Cortex of kidney (tissue), 1 donor: ENCODE data around the gene SDK1.

Source experiments
- DNase-seq: peaks from one replicate; lab custom pipeline; 2025; lab: John Stamatoyannopoulos, UW

The SDK1 gene, protein sequence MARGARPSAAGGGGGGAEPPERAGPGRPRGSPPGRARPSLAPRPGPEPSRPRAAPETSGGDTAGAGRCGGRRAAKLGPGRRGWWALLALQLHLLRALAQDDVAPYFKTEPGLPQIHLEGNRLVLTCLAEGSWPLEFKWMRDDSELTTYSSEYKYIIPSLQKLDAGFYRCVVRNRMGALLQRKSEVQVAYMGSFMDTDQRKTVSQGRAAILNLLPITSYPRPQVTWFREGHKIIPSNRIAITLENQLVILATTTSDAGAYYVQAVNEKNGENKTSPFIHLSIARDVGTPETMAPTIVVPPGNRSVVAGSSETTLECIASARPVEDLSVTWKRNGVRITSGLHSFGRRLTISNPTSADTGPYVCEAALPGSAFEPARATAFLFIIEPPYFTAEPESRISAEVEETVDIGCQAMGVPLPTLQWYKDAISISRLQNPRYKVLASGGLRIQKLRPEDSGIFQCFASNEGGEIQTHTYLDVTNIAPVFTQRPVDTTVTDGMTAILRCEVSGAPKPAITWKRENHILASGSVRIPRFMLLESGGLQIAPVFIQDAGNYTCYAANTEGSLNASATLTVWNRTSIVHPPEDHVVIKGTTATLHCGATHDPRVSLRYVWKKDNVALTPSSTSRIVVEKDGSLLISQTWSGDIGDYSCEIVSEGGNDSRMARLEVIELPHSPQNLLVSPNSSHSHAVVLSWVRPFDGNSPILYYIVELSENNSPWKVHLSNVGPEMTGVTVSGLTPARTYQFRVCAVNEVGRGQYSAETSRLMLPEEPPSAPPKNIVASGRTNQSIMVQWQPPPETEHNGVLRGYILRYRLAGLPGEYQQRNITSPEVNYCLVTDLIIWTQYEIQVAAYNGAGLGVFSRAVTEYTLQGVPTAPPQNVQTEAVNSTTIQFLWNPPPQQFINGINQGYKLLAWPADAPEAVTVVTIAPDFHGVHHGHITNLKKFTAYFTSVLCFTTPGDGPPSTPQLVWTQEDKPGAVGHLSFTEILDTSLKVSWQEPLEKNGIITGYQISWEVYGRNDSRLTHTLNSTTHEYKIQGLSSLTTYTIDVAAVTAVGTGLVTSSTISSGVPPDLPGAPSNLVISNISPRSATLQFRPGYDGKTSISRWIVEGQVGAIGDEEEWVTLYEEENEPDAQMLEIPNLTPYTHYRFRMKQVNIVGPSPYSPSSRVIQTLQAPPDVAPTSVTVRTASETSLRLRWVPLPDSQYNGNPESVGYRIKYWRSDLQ (N-terminal part only)

DNA sequence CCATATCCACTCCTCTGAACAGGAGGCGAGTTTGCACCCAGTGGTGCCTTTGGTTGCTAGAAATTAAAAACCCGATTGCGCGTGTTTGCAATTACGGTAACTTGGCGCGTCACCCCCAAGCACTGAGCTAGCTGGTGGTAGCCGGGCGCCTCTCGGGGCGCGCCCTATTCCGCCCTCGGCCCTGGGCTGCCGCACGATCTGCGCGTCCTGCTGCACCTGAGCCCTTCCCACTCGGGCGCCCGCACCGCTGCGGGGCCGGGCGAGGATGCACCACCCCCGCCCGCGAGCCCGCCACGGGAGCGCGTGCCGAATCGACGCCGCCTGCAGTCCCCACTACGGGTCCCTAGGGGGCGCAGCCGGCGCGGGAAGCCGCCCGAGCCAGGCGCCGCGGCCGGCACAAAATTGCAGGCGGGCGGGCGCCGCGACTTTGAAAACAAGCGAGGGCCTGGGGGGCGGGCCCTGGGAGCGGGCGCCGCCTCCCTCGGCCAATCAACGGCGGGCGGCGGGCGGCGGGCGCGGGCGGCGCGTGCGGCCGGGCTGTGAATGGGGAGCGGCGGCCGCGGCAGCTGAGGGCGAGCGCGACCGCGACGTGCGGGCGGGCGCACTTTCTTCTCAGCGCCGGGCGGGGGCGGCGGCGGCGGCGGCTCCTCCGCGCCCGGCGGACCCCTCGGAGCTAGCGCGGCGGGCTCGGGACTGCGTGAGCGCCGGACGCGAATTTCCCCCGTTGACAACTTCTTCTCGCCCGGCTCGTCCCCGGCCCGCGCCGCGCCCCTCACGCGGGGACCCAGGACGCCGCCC lies at the start of gene SDK1:
TSS of gene SDK1 (plus strand) at position 602 of the 798 bp plus-strand sequence. CDS start 335 bp downstream, outside the sequence.
- DNase-seq: peak; percentile 78

DNA sequence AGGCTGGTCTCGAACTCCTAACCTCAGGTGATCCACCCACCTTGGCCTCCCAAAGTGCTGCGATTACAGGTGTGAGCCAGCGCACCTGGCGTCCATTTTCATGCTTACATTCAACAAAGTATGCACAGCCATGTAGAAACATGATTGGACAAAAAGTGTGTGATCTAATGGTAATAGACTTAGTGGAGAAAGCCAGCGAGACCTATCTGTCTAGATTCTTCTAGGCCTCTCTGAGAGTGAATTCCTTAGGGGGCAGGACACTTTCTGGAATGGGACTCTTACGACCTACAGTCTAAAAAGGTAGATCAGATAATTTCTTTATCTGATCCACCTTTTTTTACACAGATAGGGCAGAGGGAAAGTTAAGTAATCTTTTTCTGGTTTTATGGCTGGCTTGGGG lies 46.3 kb upstream of the SDK1 start:
- DNase-seq: no peak

DNA sequence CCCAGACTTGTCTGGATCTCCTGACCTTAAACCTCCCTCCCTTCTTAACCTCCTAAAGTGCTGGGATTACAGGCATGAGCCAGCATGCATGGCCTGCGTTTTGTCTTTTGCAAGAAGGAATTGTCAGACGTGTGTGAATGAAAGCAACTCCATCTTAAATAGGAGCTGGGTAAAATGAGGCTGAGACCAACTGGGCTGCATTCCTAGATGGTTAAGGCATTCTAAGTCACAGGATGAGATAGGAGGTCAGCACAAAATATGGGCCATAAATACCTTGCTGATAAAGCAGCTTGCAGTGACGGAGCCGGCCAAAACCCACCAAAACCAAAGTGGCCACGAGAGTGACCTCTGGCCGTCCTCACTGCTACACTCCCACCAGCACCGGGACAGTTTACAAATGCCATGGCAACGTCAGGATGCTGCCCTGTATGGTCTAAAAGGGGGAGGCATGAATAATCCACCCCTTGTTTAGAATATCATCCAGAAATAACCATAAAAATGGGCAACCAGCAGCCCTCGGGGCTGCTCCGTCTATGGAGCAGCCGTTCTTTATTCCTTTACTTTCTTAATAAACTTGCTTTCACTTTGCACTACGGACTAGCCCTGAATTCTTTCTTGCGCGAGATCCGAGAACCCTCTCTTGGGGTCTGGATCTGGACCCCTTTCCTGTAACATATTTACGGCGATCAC lies 41.2 kb upstream of the SDK1 start:
- no peak for DNase-seq

DNA sequence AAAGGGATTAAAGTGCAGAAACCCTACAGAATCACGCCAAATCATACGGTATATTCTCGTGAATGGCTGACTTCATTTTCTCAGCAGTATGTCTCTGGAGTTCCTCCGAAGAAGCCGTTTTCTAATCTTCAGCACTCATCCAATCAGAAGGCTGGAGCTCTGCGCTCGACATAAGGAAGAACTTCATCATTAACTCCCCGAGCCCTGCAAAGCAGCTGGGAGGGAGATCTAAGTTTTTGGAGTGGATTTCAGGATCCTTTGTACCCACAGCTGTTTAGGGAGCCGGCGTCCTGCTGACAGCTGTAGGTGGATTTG lies 40.7 kb upstream of the SDK1 start:
- no peak for DNase-seq

DNA sequence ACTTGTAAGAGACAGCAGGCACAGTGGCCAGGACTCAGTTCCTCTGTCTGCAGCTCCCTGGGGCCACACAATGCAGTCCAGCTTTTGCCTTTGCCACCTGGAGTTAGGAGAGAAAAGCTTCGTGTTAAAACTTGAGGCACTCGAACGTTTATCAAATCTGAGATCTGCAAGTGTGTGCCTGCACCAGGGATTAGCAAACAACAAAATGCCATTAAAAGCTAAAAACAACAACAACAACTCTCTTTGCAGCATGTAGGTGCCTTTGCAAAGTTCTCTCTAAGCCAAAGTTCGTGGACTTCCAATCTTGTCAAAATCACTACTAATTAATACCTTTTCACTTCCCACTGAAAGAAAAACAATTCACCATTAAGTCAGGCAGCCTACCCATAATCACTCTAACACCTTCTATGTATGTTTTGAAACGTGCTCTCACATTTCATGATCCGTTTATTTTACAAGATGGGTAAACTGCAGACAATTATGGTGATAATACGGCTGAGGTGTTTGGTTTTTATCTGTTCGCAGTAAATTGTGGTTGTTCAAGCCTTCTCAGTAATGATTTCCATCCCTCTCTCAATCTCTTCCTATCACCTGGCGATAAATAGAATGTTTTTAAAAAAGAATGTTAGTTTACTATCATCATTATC lies 36.2 kb upstream of the SDK1 start:
- no peak for DNase-seq

DNA sequence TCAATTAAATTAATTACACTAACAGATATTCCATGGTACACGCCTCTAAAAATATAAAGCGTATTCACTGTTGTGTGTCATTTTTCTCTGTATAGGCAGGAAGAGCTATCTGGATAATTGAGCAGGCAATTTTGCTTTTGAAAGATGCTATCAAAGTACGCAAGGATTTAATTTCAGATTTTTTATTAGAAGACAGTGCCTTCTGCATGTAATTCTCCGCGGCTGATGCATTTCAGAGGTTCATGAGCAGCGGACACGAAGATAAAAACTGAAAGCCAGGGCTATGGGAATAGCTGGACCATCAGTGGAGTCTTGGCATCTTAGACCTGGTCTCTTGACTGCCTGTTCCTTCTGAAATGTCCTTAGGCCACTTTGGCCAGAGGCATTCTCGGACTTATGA lies 35.7 kb upstream of the SDK1 start:
- DNase-seq: no peak

DNA sequence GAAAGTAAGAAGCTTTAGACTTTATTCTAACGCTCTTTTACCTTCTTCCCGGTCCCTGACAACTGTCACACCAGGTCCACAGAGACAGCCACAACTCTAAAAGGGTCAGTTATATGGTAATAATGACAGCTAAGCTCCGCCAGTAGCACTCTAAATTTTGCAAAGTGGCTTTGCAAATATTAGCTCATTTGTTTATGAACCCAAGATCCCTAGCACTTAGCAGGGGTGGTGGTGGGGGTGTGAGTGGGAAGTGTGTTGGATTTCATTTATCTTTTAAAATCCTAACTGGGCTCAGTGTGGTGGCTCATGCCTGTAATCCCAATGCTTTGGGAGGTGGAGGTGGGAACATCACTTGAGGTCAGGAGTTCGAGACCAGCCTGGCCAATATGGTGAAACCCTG lies 34.8 kb upstream of the SDK1 start:
- DNase-seq: no peak

DNA sequence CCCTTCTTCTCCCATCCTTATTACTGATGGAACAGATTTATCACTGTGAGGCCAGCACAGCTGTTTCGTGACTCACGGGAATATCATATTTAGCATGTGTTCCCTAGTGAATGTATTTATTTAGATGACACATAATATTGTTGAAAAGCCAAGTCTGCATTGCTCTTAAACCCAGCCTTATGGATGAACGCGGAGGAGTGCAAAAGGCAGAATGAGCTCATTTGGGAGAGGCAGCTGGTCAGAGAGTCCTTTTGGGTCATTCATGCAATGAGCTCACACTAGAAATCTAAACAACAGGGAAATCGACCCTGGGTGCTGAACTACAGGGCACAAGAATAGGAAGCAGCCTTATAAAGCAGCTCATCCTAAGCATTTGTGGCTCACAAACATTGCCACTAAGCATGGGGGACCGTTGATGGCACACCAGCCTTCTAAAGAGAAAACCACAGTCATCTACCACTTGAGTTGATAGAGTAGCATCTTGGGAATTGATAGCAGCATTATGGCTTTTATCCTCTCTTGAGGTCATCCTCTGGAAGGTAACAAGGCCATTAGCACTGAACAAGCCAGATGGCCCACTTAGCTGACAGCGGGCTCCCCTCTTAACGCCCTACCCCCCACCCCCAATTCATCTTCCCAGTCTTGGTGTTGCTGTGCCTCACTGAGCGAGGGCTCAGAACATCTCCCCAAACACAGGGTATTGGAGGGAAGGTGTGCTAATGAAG lies 32.9 kb upstream of the SDK1 start:
- DNase-seq: no peak

DNA sequence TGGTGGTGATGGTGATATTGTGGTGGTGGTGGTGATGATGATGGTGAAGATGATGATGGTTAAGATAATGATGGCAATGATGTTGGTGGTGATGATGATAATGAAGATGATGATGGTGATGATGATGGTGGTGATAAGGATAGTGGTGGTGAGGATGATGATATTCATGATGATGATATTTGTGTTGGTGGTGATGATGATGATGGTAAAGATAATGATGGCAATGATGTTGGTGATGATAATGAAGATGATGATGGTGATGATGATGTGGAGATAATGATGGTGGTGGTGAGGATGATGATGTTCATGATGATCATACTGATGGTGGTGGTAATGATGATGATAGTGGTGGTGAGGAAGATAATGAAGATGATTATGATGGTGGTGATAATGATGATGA lies 30.7 kb upstream of the SDK1 start:
- DNase-seq: no peak

DNA sequence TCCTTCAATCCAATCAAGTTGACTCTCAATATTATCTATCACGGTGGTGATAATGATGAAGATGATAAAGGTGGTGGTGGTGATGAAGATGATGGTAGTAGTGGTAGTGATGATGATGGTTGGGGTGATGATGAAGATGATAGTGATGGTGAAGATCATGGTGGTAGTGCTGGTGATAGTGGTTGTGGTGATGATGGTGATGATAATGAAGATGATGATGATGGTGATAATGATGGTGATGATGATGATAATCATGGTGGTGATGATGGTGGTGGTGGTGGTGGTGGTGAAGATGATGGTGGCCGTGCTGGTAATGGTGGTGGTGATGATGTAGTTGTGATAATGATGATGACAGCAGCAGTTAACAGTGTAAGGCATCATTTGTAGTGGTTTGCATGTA lies 29.8 kb upstream of the SDK1 start:
- no peak for DNase-seq

DNA sequence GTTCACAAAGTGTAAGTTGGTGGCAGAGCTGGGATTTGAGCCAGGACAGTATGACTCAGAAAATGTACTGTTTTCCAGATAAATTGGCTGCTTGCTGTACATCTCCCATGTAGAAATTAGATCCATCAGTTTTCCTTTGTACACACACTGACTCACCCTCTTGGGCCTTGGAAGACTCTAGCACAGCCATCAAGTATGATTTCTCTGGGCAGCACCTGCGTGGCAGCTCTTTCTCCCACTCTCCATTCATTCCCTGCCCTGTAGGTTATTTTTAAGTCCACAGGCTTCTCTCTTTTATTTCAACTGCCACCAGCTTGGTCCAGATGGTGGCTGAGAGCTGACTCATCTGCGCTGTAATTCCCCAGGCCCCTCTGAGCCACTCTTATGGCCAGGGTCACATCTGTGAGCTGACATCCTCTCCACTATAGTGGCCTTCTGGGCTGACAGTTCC lies 28.3 kb upstream of the SDK1 start:
- DNase-seq: no peak

DNA sequence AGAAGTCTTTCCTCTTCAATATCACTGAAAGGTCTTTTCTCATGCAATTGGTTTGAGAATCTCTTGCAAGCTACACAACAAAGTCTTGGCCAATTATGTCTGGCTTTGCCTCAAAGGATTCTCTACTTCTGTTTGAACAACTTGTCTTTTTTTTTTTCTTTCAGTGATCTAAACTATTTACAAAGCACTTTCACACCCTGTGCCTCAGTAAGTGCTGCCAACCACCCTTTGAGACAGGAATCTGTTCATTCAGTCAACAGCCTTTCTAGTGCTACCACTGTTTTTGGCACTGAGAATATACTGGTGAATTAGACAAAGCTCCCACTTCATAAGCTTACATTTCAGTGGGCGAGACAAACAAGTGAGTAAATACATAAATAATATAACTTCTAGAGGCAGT lies 26.9 kb upstream of the SDK1 start:
- no peak for DNase-seq

DNA sequence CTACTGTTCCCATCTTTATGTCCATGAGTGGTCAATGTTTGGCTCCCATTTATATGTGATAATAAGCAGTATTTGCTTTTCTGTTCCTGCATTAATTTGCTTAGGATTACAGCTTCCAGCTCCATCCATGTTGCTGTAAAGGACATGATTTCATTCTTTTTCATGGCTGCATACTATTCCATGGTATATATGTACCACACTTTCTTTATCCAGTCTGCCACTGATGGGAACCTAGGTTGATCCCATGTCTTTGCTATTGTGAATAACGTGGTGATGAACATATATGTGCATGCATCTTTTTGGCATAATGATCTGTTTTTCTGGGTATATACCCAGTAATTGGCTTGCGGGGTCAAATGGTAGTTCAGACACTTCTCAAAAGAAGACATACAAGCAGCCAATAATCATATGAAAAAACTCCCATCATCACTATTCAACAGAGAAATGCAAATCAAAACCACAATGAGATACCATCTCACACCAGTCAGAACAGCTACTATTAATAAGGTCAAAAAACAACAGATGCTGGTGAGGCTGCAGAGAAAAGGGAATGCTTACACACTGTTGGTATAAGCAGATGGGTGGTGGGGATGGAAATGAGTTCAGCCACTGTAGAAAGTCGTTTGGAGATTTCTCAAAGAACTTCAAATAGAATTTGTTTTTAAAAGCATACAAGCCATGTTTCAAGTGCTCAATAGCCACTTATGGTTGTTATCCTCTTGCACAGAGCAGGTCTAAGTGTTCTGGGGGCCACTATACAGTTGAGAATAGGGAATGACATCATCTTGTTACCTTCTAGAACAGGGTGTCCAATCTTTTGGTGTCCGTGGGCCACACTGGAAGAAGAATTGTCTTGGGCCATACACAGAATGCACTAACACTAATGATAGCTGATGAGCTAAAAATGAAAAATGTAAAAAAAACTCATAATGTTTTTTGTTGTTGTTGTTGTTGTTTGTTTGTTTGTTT lies 23.2 kb upstream of the SDK1 start:
- DNase-seq: no peak

DNA sequence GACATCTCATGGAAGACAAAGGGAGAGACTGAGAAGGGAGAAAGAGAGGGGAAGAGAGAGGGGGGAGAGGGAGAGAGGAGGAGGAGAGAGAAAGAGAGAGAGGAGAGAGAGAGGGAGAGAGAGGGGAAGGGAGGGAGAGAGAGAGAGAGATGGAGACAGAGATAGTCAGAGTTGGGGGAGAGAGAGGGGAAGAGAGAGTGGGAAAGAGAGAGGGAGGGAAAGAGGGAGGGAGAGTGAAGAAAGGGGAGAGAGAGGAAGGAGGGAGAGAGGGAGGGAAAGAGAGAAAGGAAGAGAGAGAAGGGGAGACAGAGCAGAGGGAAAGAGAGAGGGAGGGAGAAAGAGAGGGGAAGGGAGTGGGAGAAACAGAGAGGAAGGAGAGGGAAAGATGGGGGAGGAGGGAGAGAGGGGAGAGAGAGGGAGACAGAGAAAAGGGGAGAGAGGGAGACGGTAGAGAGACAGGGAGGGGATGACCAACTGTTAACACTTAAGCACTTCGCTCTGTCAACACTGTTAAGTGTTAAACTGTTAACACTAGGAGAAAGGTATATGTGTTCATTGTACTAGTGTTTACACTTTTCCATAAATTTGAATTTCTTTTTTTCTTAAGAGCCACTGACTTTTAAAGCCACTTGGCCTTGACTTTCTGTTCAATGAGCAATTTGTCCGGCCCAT lies 21.8 kb upstream of the SDK1 start:
- DNase-seq: no peak

DNA sequence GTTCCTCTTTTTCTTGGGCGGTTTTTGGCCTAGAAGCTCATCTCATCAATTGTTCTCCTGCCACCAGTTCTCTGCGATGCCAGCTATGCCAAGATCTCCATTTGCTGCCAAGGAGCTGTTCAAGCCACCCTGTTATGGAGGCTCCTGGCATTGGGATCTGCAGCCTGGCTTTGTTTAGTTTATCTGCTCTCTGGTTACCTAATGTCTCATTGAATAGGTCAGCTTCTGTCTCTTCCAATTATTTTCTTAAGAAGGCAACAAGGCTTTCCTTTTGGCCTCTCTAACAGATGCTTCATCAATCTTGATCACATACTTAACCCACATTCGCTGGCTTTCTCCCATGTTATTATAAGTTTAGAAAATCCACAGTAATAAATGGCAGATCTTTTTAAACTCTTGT lies 20.6 kb upstream of the SDK1 start:
- no peak for DNase-seq

DNA sequence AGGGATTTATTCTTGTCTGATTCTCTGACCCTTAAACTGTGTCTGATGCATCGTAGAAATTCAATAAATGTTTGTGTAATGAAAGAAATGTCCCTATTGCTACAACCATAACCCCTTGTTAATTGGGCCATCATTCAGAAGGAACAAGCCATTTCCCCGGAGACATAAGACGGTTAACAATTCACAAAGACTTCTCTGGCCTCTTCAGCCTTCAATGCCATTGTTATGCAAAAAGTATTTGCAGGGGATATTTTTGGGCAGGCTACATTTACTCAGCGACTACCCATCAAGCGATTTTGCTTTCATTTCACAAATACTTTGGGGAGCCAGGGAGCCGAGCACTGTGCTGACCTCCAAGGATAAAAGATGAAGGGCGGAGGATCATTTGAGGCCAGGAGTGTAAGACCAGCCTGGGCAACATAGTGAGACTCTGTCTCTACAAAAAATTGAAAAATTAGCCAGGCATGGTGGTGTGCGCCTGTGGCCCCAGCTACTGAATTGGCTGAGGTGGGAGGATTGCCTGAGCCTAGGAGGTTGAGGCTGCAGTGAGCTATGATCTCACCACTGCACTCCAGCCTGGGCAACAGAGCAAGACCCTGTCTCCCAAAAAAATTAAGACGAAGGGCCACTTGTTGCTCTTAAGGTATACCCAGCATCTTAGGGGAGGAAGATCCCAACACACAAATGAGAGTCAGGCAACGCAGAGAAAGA lies 20.0 kb upstream of the SDK1 start:
- no peak for DNase-seq

DNA sequence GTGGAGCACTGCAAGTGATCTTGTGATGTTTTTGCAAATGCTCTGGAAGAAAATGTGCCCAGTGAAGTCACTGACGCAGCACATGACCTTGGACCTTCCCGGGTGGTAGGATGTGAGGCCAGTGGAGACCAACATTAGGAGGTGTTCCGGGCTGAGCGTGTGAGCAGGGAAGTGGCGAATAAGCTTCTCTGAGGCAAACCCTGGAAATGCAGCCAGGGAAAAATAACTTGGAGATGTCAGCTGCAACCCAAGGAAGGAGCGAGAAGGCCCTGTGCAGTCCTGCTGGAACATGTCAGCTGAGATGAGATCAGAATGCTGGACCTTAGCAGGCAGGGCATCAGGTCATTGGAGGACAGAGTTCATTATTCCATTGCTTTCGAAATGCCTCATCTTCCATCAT lies 18.6 kb upstream of the SDK1 start:
- no peak for DNase-seq
